Kidney (tissue), 14 donors: ENCODE results near the gene NOX5. TPM values are rescaled to one million over a fixed set of nuclear protein-coding genes. Genes with fewer than 3 reads are reported as not detected.

ENCODE experiments used
- DNase-seq, 5 donors: peaks; one replicate each; pipeline ENCODE4 v3.0.0-alpha.2; 2013 to 2020
- FAIRE-seq: peaks from 2 replicates; lab custom pipeline; 2012; peaks lifted over from hg19 to GRCh38; lab: Jason Lieb, UNC
- H3K27ac ChIP-seq, 2 donors: one replicate each; pipeline ENCODE4 v1.7.0; 2013; ENCODE audit warnings: low read depth in 2 of 2, low read length in 2 of 2, inconsistent platforms in 1 of 2
- H3K27me3 ChIP-seq: one replicate; pipeline ENCODE4 v1.7.1; 2013; ENCODE audit warnings: low read length, inconsistent platforms; ENCODE audit not compliant: control insufficient read depth, insufficient read depth
- H3K36me3 ChIP-seq, 3 donors: one replicate each; pipeline versions ENCODE4 v1.7.0 to v1.7.1; 2013; ENCODE audit warnings: low read length in 3 of 3, control low read depth in 1 of 3, inconsistent platforms in 1 of 3; ENCODE audit not compliant: insufficient read depth in 3 of 3, control insufficient read depth in 2 of 3
- H3K4me1 ChIP-seq, 3 donors: one replicate each; pipeline versions ENCODE4 v1.7.0 to v1.7.1; 2013; ENCODE audit warnings: low read length in 3 of 3, inconsistent platforms in 1 of 3, low read depth in 1 of 3; ENCODE audit not compliant: control insufficient read depth in 2 of 3, insufficient read depth in 2 of 3
- H3K4me3 ChIP-seq, 3 donors: one replicate each; pipeline versions ENCODE4 v1.7.0 to v1.8.1; 2013; ENCODE audit warnings: low read length in 3 of 3, control low read depth in 1 of 3, inconsistent platforms in 1 of 3
- H3K9ac ChIP-seq, 3 donors: one replicate each; pipeline versions ENCODE4 v1.7.0 to v1.7.1; 2013; ENCODE audit warnings: low read length in 3 of 3, control low read depth in 1 of 3, inconsistent platforms in 1 of 3
- H3K9me3 ChIP-seq, 3 donors: one replicate each; pipeline versions ENCODE4 v1.7.0 to v1.7.1; 2013; ENCODE audit warnings: low read length in 3 of 3, control low read depth in 1 of 3, inconsistent platforms in 1 of 3; ENCODE audit not compliant: control insufficient read depth in 2 of 3, insufficient read depth in 1 of 3
- intact Hi-C: fragments of 100-400 bp; cut with DNase I; formaldehyde crosslinking; loops from one replicate; pipeline ENCODE4 v1.11.1; 2022
- polyA plus RNA-seq: library from polyadenylated mRNA; stranded (reverse); fragments of 350-450 nt; fragmentation: Illumina TruSeq; extraction: RNeasy Lipid Tissue Mini Kit (QIAGEN cat#74804); gene quantifications from one replicate; pipeline ENCODE4 v1.2.3, GENCODE V29; 2014; ENCODE audit warnings: low read depth, low replicate concordance; ENCODE audit not compliant: insufficient read depth
- total RNA-seq: library from RNA; stranded (reverse); fragmentation: NEBNext Ultra II Directional; extraction: Animal tissue kit (Norgen Biotek cat#: 25700); gene quantifications from one replicate; pipeline ENCODE4 v1.2.1, GENCODE V29; 2021
- TF ChIP-seq, protein P1 (sequence below): IDR thresholded peaks from 3 replicates; pipeline ENCODE4 v1.5.1; 2012; ENCODE audit warnings: mild to moderate bottlenecking, moderate library complexity, borderline replicate concordance; ENCODE audit not compliant: insufficient read depth; ENCODE audit errors: extremely low read depth
- donor health status: control.
- donor health status: control.
- donor health status: control.
- donor health status: control.
- donor health status: control.
- donor health status: DM: yes; HTN: yes; CAD: no.
- donor health status: Normal renal cell carcinoma (clear cell type).

Gene NOX5
- total and polyA plus RNA-seq, 2 donors from 2014 or later, result 0.19 to 0.60 TPM

- no peaks in the 10 kb centered on the region for H3K4me1 ChIP-seq
- intact Hi-C loops, result no loop called here
- TF ChIP-seq, protein P1, sequence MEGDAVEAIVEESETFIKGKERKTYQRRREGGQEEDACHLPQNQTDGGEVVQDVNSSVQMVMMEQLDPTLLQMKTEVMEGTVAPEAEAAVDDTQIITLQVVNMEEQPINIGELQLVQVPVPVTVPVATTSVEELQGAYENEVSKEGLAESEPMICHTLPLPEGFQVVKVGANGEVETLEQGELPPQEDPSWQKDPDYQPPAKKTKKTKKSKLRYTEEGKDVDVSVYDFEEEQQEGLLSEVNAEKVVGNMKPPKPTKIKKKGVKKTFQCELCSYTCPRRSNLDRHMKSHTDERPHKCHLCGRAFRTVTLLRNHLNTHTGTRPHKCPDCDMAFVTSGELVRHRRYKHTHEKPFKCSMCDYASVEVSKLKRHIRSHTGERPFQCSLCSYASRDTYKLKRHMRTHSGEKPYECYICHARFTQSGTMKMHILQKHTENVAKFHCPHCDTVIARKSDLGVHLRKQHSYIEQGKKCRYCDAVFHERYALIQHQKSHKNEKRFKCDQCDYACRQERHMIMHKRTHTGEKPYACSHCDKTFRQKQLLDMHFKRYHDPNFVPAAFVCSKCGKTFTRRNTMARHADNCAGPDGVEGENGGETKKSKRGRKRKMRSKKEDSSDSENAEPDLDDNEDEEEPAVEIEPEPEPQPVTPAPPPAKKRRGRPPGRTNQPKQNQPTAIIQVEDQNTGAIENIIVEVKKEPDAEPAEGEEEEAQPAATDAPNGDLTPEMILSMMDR, result no peak
- no peaks in the 10 kb centered on the region for H3K36me3 ChIP-seq
- FAIRE-seq (no peak), DNase-seq (no peak)
- H3K4me3 ChIP-seq, result no peak overlapping the region
- no peaks in the 10 kb centered on the region for H3K9me3 ChIP-seq
- H3K27me3 ChIP-seq, result no peaks in the 10 kb centered on the region
- H3K9ac ChIP-seq, result no peak overlapping the region
- no peak overlapping the region for H3K27ac ChIP-seq
Observed at GRCh38 chr15:68999091-68999490, 15.4 kb upstream of the NOX5 start.

GRCh38 chr15:69000091-69000490, 14.4 kb upstream of the NOX5 start:
- Histone ChIP-seq H3K27me3 (no peaks in the 10 kb centered on the region), H3K9me3 (no peaks in the 10 kb centered on the region), H3K9ac (no peak overlapping the region), H3K4me1 (no peaks in the 10 kb centered on the region), H3K4me3 (no peak overlapping the region), H3K27ac (no peak overlapping the region), H3K36me3 (no peaks in the 10 kb centered on the region)
- intact Hi-C loops, result no loop called here
- DNase-seq, result no peak
- no peak for FAIRE-seq
- TF ChIP-seq, protein P1, result no peak

DNA sequence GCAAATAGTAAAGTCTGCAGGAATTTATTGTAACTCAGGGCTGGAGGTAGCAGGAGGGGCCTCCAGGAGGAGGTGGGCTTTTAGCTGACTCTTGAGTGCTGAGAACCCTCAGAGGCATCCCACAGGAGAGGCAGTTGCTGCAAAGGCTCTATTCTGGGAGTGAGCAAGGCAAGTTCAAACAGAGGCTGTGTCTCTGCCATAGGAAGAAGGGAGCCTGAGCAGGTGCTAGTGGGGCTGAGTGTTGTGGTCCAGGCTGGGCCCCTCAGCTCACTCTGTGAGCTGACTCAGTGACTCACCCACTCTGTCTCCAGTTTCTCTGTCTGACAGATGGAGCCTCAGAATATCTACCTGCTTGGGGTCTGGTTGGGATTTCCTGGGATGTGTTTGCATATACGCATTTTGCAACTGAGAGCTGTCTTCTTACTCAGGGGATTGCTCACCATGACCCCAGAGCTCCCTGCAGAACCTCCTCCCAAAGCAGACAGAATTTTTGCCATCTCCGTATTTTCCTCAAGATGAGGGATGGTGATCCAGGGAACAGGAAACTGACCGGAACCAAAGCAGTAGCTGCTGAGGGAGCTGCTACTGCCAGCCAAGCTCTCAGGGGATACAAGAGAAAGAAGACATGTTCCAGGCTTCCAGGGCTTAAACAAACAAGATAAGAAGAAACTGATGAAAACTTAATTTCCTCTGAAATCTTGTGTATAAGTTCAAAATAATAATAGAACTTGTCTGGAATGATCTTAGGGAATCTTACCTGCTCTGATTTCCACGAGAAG, 13.6 kb upstream of the NOX5 start:
- TF ChIP-seq, protein P1, result no peak

More for the DNA sequence above, 13.6 kb upstream of the NOX5 start:
- Histone ChIP-seq H3K36me3 (no peaks in the 10 kb centered on the region), H3K4me3 (no peak overlapping the region), H3K27ac (no peak overlapping the region), H3K27me3 (no peaks in the 10 kb centered on the region), H3K9me3 (no peaks in the 10 kb centered on the region), H3K9ac (no peak overlapping the region), H3K4me1 (no peaks in the 10 kb centered on the region)
- DNase-seq, result no peak
- intact Hi-C loops, result no loop called here
- FAIRE-seq, result no peak
